Thyroid gland (tissue), 4 donors: ENCODE data around the gene KCNQ1.

Source experiments
- POLR2A ChIP-seq, 2 donors: fragments of 450-650 bp; IDR thresholded peaks; one replicate each; pipeline ENCODE4 v1.6.1; 2017; ENCODE audit warnings: antibody characterized with exemption in 2 of 2, mild to moderate bottlenecking in 2 of 2, moderate library complexity in 1 of 2
- TF ChIP-seq, protein P1 (sequence below), 6 experiments: fragments of 200-600 bp in 3 of 6; fragments of 450-650 bp in 3 of 6; sonication (generic) in 3 of 6; IDR thresholded peaks; one replicate each; pipeline ENCODE4 v1.5.1; 2016 to 2019; ENCODE audit warnings: antibody characterized with exemption in 6 of 6, mild to moderate bottlenecking in 2 of 6, inconsistent platforms in 1 of 6, moderate library complexity in 1 of 6

DNA sequence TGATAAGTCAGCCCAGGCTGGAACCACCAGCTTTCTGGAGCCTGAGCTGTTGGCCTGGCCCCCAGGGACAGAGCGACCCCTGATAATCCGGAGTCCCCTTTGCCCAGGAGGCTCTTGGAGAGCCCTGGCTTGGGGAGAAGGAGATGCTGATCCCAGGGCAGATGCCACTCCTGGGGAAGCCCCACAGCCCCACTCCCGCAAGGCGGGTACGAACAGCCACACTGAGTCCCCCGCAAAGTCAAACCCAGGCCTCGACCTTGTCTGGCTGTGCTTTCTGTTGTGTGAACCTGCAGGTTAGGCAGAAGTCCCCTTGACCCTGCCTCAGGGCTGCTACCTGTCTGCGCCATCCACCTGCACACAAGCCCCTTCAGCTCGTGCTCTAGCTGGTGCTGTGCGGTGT lies 147.0 kb downstream of the KCNQ1 start:
- TF ChIP-seq, protein P1, sequence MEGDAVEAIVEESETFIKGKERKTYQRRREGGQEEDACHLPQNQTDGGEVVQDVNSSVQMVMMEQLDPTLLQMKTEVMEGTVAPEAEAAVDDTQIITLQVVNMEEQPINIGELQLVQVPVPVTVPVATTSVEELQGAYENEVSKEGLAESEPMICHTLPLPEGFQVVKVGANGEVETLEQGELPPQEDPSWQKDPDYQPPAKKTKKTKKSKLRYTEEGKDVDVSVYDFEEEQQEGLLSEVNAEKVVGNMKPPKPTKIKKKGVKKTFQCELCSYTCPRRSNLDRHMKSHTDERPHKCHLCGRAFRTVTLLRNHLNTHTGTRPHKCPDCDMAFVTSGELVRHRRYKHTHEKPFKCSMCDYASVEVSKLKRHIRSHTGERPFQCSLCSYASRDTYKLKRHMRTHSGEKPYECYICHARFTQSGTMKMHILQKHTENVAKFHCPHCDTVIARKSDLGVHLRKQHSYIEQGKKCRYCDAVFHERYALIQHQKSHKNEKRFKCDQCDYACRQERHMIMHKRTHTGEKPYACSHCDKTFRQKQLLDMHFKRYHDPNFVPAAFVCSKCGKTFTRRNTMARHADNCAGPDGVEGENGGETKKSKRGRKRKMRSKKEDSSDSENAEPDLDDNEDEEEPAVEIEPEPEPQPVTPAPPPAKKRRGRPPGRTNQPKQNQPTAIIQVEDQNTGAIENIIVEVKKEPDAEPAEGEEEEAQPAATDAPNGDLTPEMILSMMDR (IDR thresholded peaks at IDR 0.05), result no peak
- TF ChIP-seq POLR2A (IDR thresholded peaks at IDR 0.05), result no peak
